Peyer's patch (tissue), 4 donors: ENCODE data around the gene NFKBIE. TPM values are rescaled to one million over a fixed set of nuclear protein-coding genes. Genes with fewer than 3 reads are reported as not detected.

Experiments used
- DNase-seq, 3 donors: peaks; one replicate each; pipeline ENCODE4 v3.0.0-alpha.2; 2017 to 2019
- H3K27ac ChIP-seq, 4 donors: fragments of 200-600 bp; sonication (generic); one replicate each; pipeline ENCODE4 v1.5.1; 2016 to 2019
- H3K27me3 ChIP-seq, 2 donors: fragments of 200-600 bp; sonication (generic); one replicate each; pipeline ENCODE4 v1.5.1; 2019
- H3K36me3 ChIP-seq, 3 donors: fragments of 200-600 bp; sonication (generic); one replicate each; pipeline ENCODE4 v1.5.1; 2016 to 2019
- H3K4me1 ChIP-seq, 4 donors: fragments of 200-600 bp; sonication (generic); one replicate each; pipeline ENCODE4 v1.5.1; 2016 to 2019
- H3K4me3 ChIP-seq, 4 donors: fragments of 200-600 bp; sonication (generic); 1 replicate in 3 of 4; 2 replicates in 1 of 4; pipeline ENCODE4 v1.5.1; 2016 to 2019; ENCODE audit warnings: mild to moderate bottlenecking in 1 of 4
- H3K9me3 ChIP-seq, 4 donors: fragments of 200-600 bp; sonication (generic); one replicate each; pipeline ENCODE4 v1.5.1; 2016 to 2019; ENCODE audit warnings: mild to moderate bottlenecking in 1 of 4
- POLR2A ChIP-seq, 2 donors: fragments of 450-650 bp; IDR thresholded peaks; one replicate each; pipeline ENCODE4 v1.5.1; 2017; ENCODE audit warnings: antibody characterized with exemption in 2 of 2, mild to moderate bottlenecking in 2 of 2, moderate library complexity in 2 of 2
- total RNA-seq, 4 donors: library from RNA; depleted of rRNA; stranded (reverse); fragments of >200 nt; gene quantifications; one replicate each; pipeline ENCODE4 v1.1.0, GENCODE V29; 2016
- TF ChIP-seq, protein P1 (sequence below), 6 experiments: fragments of 450-650 bp in 4 of 6; fragments of 200-600 bp in 2 of 6; sonication (generic) in 1 of 6; IDR thresholded peaks; one replicate each; pipeline ENCODE4 v1.5.1; 2017 to 2019; ENCODE audit warnings: antibody characterized with exemption in 6 of 6, mild to moderate bottlenecking in 3 of 6, moderate library complexity in 1 of 6

NFKBIE gene
- total RNA-seq, 4 donors from 2014 or later, result 16.9 to 36.3 (median 24.9) TPM

DNA sequence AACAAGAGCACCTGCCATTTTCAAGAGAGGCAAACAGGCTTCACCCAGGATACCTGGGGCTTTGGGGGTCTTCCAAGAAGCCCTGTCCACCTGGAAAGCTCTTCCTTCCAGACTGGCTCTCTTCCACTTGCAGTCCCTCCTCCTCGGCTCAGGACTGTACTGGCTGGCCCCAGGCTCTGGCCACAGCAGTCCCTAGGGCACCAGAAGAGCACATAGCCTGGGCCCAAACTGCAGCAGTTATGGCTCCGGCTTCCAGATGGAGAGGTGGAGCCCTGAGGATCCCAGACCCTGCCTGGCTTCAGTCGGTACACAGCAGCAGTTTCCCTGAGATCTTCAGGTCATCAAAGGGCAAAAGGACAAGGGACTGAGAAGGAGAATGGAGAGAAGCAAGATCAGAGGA is 6.4 kb downstream of the NFKBIE start:
- Histone ChIP-seq H3K36me3 (peaks cover 0 to 35% (median 0%) of the 10 kb centered on the region in 3 donors), H3K9me3 (no peaks in the 10 kb centered on the region), H3K4me1 (peaks cover 13 to 42% (median 20%) of the 10 kb centered on the region in 4 donors), H3K27me3 (no peaks in the 10 kb centered on the region), H3K27ac (peak overlapping the region in 1 of 4 donors; percentile 99), H3K4me3 (no peak overlapping the region)
- no peak for TF ChIP-seq POLR2A (IDR thresholded peaks at IDR 0.05)
- TF ChIP-seq, protein P1, sequence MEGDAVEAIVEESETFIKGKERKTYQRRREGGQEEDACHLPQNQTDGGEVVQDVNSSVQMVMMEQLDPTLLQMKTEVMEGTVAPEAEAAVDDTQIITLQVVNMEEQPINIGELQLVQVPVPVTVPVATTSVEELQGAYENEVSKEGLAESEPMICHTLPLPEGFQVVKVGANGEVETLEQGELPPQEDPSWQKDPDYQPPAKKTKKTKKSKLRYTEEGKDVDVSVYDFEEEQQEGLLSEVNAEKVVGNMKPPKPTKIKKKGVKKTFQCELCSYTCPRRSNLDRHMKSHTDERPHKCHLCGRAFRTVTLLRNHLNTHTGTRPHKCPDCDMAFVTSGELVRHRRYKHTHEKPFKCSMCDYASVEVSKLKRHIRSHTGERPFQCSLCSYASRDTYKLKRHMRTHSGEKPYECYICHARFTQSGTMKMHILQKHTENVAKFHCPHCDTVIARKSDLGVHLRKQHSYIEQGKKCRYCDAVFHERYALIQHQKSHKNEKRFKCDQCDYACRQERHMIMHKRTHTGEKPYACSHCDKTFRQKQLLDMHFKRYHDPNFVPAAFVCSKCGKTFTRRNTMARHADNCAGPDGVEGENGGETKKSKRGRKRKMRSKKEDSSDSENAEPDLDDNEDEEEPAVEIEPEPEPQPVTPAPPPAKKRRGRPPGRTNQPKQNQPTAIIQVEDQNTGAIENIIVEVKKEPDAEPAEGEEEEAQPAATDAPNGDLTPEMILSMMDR (IDR thresholded peaks at IDR 0.05), result no peak
- peak in 1 of 3 donors; percentile 23 for DNase-seq

DNA sequence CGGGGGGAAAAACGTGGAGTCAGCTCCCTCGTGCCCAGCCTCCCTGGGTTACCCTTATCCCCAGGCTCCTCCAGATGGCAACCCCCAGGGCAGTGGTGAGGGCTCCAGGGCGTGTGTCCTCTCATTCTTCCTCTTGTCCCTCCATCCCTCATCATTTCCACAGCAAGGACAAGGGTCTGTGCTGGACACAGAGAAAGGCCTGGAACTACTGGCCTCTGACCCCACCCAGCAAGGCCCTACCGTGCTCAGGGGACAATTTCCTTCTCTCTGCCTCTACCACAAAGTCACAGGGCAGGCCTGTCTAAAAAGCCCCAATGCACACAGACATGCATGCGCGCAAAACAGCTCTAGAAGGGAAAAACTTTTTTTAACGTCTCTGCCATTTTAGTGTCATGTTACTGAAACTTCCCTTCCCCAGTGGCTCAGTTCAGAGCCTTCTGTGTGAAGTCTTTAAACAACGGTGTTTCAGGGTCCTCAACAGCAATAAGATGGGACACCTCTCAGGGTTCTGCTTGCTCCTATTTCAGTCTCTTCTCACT is 7.0 kb downstream of the NFKBIE start:
- no peaks in the 10 kb centered on the region for H3K27me3 ChIP-seq
- DNase-seq, result peak in 1 of 3 donors; percentile 40
- H3K9me3 ChIP-seq, result no peaks in the 10 kb centered on the region
- peaks cover 8 to 38% (median 18%) of the 10 kb centered on the region in 4 donors for H3K4me1 ChIP-seq
- H3K36me3 ChIP-seq, result peaks cover 0 to 40% (median 0%) of the 10 kb centered on the region in 3 donors
- no peak overlapping the region for H3K4me3 ChIP-seq
- H3K27ac ChIP-seq, result peak overlapping the region in 3 of 4 donors; percentile 90 to 99 (median 91)
- TF ChIP-seq, protein P1 (IDR thresholded peaks at IDR 0.05), result no peak
- TF ChIP-seq POLR2A (IDR thresholded peaks at IDR 0.05), result no peak

- H3K4me3 ChIP-seq, result peak overlapping the region; percentile 91 to 95 (median 92)
- TF ChIP-seq, protein P1 (IDR thresholded peaks at IDR 0.05), result no peak
- no peak for TF ChIP-seq POLR2A (IDR thresholded peaks at IDR 0.05)
Measured at GRCh38 chr6:44257753-44258324, 7.5 kb downstream of the NFKBIE start.

GRCh38 chr6:44257025-44257752 is 8.2 kb downstream of the NFKBIE start, which contains the start of gene SLC35B2:
Gene SLC35B2, minus strand, starts transcription at chr6:44257528. Its CDS starts 118 bp downstream, at chr6:44257410.
- H3K36me3 ChIP-seq, result peaks cover 0 to 52% (median 0%) of the 10 kb centered on the region in 3 donors

More at GRCh38 chr6:44257753-44258324, 7.5 kb downstream of the NFKBIE start:
- H3K27me3 ChIP-seq, result no peaks in the 10 kb centered on the region
- peaks cover 0 to 45% (median 0%) of the 10 kb centered on the region in 3 donors for H3K36me3 ChIP-seq
- H3K27ac ChIP-seq, result peak overlapping the region; percentile 90 to 99 (median 92)
- H3K4me1 ChIP-seq, result peaks cover 4 to 32% (median 15%) of the 10 kb centered on the region in 4 donors
- no peaks in the 10 kb centered on the region for H3K9me3 ChIP-seq
- peak in 1 of 3 donors; percentile 56 for DNase-seq

DNA sequence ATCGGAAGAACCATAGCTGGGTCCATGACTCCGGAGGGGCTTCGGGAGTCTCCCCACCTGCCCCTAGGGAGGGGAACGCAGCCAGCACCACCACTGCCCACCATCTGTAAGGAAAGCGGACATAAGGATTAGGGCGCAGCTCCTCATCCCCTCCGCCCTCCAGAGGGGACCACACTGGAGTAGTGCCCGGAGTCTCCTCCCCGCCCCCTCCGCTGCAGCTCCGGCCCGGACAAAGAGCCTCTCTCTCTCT is 8.7 kb downstream of the NFKBIE start:
- Histone ChIP-seq H3K27ac (peak overlapping the region; percentile 90 to 99 (median 92)), H3K36me3 (peaks cover 0 to 57% (median 0%) of the 10 kb centered on the region in 3 donors), H3K9me3 (no peaks in the 10 kb centered on the region), H3K4me3 (peak overlapping the region; percentile 91 to 95 (median 92)), H3K27me3 (no peaks in the 10 kb centered on the region), H3K4me1 (peaks cover 4 to 22% (median 9%) of the 10 kb centered on the region in 4 donors)
- TF ChIP-seq, protein P1 (IDR thresholded peaks at IDR 0.05), result no peak
- no peak for DNase-seq

More at GRCh38 chr6:44257025-44257752, 8.2 kb downstream of the NFKBIE start, which contains the start of gene SLC35B2:
- H3K27me3 ChIP-seq, result no peaks in the 10 kb centered on the region
- H3K4me1 ChIP-seq, result peaks cover 4 to 25% (median 10%) of the 10 kb centered on the region in 4 donors
- H3K9me3 ChIP-seq, result no peaks in the 10 kb centered on the region
- H3K27ac ChIP-seq, result peak within 1 kb of the TSS; percentile 90 to 99 (median 92)
- peak; percentile 64 to 81 (median 79) for DNase-seq
- peak; percentile 37 to 38 for TF ChIP-seq POLR2A (IDR thresholded peaks at IDR 0.05)
- TF ChIP-seq, protein P1 (IDR thresholded peaks at IDR 0.05), result peak; percentile 68 to 93 (median 80)
- peak within 1 kb of the TSS; percentile 91 to 95 (median 92) for H3K4me3 ChIP-seq
